Measurements from ENCODE around the gene DNAH8.

The DNAH8 gene

GRCh38 chr6:39053854-39054576, 338.9 kb downstream of the DNAH8 start:
- no peak for DNase-seq (ENCODE audit: low spot score)

- DNase-seq (ENCODE audit: low spot score) = no peak
Measured at GRCh38 chr6:39054577-39055142, 339.5 kb downstream of the DNAH8 start.

GRCh38 chr6:39055661-39056060, 340.6 kb downstream of the DNAH8 start:
- no peak for DNase-seq (ENCODE audit: low spot score)

GRCh38 chr6:39056191-39056590, 341.1 kb downstream of the DNAH8 start:
- no peak for DNase-seq (ENCODE audit: low spot score)

- DNase-seq (ENCODE audit: low spot score) = no peak
Measured at GRCh38 chr6:39056681-39057080, 341.6 kb downstream of the DNAH8 start.

- DNase-seq (ENCODE audit: low spot score) = no peak
Measured at GRCh38 chr6:39057251-39058155, 342.4 kb downstream of the DNAH8 start.

- no peak for DNase-seq (ENCODE audit: low spot score)
Measured at GRCh38 chr6:39058471-39059147, 343.5 kb downstream of the DNAH8 start.

GRCh38 chr6:39059496-39060310, 344.6 kb downstream of the DNAH8 start:
- no peak for DNase-seq (ENCODE audit: low spot score)

GRCh38 chr6:39060467-39061160, 345.5 kb downstream of the DNAH8 start:
- no peak for DNase-seq (ENCODE audit: low spot score)

- DNase-seq (ENCODE audit: low spot score) = no peak
Measured at GRCh38 chr6:39061182-39061581, 346.1 kb downstream of the DNAH8 start.

- DNase-seq (ENCODE audit: low spot score) = no peak
Measured at GRCh38 chr6:39061588-39061987, 346.5 kb downstream of the DNAH8 start.

GRCh38 chr6:39062014-39062740, 347.1 kb downstream of the DNAH8 start:
- DNase-seq (ENCODE audit: low spot score) = no peak

- DNase-seq (ENCODE audit: low spot score) = no peak
Measured at GRCh38 chr6:39063526-39063925, 348.4 kb downstream of the DNAH8 start.

GRCh38 chr6:39065561-39065960, 350.4 kb downstream of the DNAH8 start:
- DNase-seq (ENCODE audit: low spot score) = no peak

- no peak for DNase-seq (ENCODE audit: low spot score)
Measured at GRCh38 chr6:39068391-39068790, 353.3 kb downstream of the DNAH8 start.

- no peak for DNase-seq (ENCODE audit: low spot score)
Measured at GRCh38 chr6:39072830-39073229, 357.7 kb downstream of the DNAH8 start.

- DNase-seq (ENCODE audit: low spot score) = no peak
Measured at GRCh38 chr6:39073471-39074355, 358.6 kb downstream of the DNAH8 start.

GRCh38 chr6:39074486-39074885, 359.4 kb downstream of the DNAH8 start:
- no peak for DNase-seq (ENCODE audit: low spot score)

- no peak for DNase-seq (ENCODE audit: low spot score)
Measured at GRCh38 chr6:39075010-39075686, 360.0 kb downstream of the DNAH8 start.

Measured in LoVo (cell line).